DMS 273 (cell line): Measurements from ENCODE around the gene EFNA5.
A peak's percentile ranks its signal among the peaks of the same experiment; 100 is the strongest.

Experiments
- DNase-seq: peaks from one replicate; lab custom pipeline; 2025; ENCODE audit not compliant: unreplicated experiment; lab: John Stamatoyannopoulos, UW

Gene EFNA5

GRCh38 chr5:107404595-107405374, 266.0 kb downstream of the EFNA5 start:
- DNase-seq = peak; percentile 62

DNA sequence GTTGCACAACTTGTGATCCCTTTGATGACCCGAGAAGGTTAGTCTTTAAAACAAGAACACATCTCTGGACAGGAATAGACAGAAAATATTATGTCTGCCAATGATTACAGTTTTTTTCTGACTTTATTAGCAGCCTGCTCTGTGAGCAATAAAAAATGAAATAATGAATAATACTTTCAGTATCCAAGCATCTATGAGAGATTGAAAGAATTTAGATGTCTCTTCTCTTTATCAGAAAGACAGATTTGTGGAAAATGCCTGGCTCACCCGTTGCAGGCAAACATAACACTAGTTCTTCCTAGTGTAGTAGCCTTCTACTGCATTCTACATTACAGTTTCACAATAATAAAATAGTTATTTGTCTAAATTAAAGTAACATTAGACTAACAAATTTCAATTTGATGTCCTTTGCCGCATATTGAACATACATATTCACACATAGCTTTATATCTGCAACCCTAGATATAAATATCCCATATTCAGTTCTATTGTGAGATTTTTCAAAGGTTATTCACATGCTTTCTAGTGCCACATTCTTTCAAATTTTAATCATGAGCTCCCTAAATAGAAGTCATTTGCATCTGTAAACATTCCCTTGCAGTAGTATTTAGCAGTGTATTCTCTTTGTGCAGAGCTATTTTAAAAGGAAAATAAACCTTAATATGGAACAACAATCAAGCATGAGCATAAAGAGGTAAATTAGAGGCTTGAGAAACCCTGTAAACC, 267.3 kb downstream of the EFNA5 start:
- DNase-seq = no peak

- peak; percentile 96 for DNase-seq
Measured at GRCh38 chr5:107402434-107403227, 268.1 kb downstream of the EFNA5 start.

DNA sequence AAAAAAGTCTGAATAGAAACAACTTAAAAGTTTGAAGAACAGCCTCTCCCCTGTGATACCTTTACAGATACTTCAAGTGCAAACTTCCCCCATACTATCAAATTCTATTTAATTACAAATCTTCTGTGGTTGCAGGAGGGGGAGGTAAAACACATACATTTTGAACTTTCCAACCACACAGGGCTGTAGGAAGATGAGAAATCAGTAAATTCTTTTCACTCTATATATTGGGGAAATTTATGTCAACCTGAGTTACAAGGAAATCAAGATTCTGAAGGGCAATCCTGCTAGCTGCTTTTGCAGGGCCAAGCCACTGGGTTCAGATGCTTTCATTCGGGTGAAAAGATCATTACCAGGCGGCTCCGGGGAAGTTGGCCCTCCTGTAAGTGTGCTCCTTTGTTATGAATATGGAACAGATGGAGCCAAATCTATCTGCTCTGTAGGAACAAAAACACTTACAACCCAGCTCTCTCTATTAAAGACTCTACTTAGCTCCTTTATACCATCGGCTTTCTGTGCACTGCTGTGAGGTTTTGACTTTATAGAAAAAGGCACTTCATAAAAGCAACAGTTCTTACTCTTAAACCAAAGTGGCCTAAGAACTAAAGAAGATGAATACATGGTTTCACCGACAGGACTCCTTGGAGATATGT, 269.1 kb downstream of the EFNA5 start:
- DNase-seq = peak; percentile 83

GRCh38 chr5:107400328-107400727, 270.4 kb downstream of the EFNA5 start:
- no peak for DNase-seq

GRCh38 chr5:107398703-107399102, 272.0 kb downstream of the EFNA5 start:
- DNase-seq = no peak

- DNase-seq = no peak
Measured at GRCh38 chr5:107396351-107396690, 274.4 kb downstream of the EFNA5 start.

DNA sequence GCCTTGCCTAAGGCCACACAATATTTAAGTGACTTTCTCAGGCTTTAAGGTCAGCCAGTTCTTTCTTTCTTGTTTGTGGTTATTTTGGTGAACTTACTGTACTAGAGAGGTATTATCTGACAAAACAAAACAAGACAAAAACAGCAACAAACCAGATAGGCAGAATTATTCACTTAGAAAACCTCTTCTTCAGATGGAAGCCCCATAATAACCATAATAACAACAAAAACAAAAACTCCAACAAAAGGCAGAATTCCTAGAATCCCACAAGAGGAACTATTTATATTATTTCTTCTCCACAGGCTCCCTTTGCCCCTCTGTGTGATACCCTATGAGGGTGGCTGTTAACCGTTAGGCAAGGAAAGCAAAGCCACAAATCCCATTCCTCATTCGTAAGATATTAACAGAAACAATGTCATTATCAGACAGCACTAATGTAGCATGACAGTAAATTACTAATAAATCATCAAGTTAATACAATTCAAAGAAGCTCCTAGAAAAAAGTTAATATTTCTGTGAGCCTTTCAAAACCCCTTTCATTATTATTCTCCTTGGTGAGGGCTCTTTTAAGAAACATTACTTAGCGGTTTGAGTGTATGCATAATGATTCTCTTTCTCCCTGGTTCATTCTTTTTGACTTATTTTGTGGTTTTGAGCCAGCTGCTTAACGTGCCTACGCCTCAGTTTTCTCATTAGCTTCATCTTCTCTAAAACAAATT, 274.9 kb downstream of the EFNA5 start:
- DNase-seq = no peak

- no peak for DNase-seq
Measured at GRCh38 chr5:107393851-107394250, 276.9 kb downstream of the EFNA5 start.

DNA sequence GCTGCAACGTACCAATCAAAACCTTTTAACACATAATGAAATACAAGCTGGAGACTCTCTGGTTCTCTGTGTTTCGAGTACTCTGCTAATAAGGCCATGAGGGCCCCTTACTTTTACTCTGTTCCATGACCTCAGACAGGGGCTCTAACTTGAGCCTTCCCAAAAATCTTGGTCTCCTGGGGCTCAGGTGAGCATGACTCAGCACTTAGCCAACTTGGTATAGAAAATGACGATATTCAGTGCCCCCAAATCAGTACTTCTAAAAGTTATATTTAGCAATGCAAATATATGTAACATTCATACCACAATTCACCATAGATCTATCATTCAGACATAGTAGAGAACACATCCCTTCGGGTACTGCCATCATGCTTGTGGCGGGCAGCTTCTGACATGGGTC, 278.9 kb downstream of the EFNA5 start:
- DNase-seq = no peak

DNA sequence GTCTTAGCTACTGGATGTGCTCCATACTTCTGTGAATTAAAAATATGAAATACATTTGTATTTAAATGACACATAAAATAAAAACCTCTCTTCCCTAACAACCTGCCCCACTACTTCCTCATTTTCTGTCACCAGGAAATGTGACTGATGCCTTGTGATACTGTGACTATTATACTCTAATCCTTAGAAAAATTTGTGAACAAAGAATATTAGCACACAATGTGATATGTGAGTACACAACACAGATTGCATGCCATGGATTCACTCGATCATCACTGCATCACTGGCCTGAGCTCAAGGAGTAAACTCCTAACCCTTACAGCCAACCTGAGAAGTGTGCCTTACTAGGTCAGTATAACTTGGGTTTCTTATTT, 281.0 kb downstream of the EFNA5 start:
- DNase-seq = no peak

DNA sequence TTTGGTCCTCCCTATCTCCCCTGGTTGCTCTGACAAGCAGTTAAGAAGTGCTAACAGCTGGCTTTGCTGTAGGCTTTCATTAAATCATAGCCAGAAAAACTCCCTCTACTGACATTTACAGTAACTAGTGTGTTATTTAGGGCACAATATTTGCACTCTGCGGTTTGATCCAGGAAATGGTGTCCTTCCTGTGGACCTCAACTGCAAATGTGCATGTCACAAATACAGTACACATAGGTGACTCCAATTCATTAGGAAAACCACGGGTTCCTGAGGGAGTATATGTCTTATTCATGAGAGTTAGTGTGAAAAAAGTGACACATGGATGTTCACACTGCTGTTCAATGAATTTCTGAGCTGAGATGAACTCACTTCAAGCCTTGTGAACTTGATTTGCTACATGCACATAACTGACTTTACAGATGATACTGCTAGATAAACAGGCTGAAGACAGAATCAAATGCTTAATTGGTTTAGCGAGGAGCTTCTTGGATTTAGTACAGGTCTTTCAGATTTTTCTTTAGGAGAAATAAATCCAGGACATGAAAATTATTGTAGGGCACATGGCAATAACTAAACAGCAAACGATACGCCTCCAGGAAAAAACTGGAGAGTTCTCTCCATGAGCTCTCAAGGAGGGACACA, 281.5 kb downstream of the EFNA5 start:
- peak; percentile 67 for DNase-seq

- no peak for DNase-seq
Measured at GRCh38 chr5:107388141-107388861, 282.4 kb downstream of the EFNA5 start.

DNA sequence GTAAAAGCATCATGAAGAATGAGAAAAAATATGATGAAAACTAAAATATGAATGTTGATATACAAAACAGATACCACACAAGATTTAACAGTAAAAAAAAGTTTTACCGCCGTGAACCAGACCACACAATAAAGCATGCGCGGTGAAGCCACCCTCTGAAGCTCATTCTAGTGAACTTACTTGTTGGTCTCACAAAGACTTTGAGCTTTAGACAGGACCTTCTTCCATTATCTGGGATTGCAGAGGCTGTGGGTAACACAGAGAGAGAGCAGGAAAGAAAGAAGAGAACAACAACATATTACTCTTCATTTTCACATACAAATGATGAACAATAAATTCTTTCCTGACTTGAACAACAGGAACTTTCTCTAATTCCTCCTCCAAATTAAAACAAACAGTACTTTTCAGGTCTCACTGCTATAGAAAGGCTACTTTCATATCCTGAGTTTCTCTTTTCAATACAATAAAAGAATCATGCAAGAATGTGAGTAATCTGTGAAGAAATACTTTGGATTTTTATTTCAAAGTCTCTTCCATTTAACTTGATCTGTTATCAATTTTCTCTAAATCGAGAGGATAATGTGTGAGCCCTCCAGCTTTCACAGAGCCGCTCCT, 283.1 kb downstream of the EFNA5 start:
- DNase-seq = no peak

GRCh38 chr5:107385708-107386107, 285.0 kb downstream of the EFNA5 start:
- no peak for DNase-seq

DNA sequence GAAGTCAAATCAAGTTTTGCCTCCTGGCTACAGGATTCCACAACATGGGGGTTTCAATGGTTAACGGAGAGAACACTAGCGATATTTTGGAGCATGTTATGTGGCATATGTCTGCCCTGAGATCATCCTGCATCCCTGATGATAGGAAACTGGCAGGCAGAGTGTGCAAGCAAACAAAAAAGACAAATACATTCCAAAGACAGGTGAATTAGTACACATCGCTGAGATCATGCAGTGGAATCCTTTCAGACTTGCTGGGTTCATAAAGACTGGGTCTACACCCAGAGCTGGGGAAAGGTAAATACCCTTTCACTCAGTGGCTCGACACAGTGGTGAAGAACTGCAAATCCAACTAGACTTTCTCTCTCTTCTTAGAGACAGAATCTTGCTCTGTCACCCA, 286.5 kb downstream of the EFNA5 start:
- no peak for DNase-seq

DNA sequence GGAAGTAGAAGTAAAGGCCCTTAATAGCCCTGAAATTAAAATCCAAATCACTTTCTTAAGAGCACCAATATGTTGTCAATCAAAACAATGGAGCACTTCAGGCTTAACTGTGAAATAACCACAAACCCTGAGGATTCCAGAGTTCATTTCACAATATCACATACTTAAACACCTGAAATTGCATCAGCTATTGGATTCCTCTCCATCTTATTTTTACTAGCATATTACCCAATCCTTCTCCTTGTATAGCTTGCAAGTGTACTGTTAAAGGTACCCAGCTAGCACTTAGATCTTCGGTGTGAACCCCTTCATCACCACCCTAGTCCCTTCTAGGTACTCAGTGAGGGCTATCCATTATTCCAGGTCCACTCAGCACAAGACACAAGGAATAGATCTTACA, 287.3 kb downstream of the EFNA5 start:
- no peak for DNase-seq

DNA sequence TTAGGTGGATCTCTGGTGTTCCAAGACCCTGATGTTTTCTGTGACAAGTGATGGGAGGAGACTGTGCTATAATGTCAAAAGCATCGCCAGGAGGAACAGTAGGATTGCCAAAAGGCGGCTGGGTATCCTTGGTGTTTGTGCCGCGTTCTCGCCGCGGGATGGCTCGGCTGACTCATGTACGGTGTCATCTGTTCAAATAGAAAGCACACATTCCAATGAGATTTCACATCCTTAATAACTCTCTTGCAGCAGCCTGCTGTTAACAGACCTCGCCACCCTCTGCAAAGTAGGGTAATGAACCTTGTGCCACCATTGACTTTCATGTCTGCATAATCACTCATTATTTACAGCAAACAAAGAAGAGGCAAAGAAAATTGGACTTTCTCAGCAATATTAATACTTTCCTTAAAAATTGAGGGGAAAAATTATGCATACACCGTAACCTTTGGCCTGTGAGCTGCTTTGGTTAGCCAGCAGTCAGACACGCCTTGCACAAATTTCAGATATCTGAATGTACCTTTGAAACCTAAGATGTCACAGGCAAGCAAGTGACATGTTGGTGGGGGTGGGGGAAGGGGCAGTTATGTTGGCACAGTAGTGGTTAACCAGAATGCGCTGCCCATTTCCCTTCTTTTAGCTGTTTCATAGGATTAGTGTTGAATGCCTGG, 289.4 kb downstream of the EFNA5 start:
- peak; percentile 67 for DNase-seq

- DNase-seq = no peak
Measured at GRCh38 chr5:107380654-107381053, 290.1 kb downstream of the EFNA5 start.
